Measurements from ENCODE around the gene FPR1. TPM values are rescaled to one million over a fixed set of nuclear protein-coding genes. Genes with fewer than 3 reads are reported as not detected.

The FPR1 gene
- total and polyA plus RNA-seq, 2 of the 13 experiments (the other 11 are each of a cell fraction or from before 2014, with no cell fraction given) = not detected

- intact Hi-C loops (cut with micrococcal nuclease; ENCODE audit: unreplicated experiment) (no loop called here), in situ Hi-C loops (cut with HindIII; ENCODE audit: extremely low pct_ligation_motif_present, low pct_unique_long_range_greater_than_20kb) (no loop called here)
- H3K9me3 ChIP-seq (ENCODE audit: low read length) = no peaks in the 10 kb centered on the region
- H3K79me2 ChIP-seq (ENCODE audit: insufficient read depth, low read length) = no peaks in the 10 kb centered on the region
- no peak for FAIRE-seq
- H3K27ac ChIP-seq (ENCODE audit: extremely low read length, insufficient read depth, low read length) = no peak overlapping the region
- no peak overlapping the region for H3K9ac ChIP-seq (ENCODE audit: insufficient read depth, low read depth, low read length)
- H3K4me2 ChIP-seq (ENCODE audit: low read depth, low read length) = no peak overlapping the region
- H3K4me1 ChIP-seq (ENCODE audit: insufficient read depth, low read length) = no peaks in the 10 kb centered on the region
- no peak for ATAC-seq
- ChIA-PET POLR2A (no interaction called here), CTCF (ENCODE audit: low intra/inter-chr PET ratio, low total read pairs) (no interaction called here)
- WGBS (ENCODE audit: low lambda C conversion rate) = 52% methylated on average over 3 of the region's 3 CpGs
- no peaks in the 10 kb centered on the region for H4K20me1 ChIP-seq (ENCODE audit: insufficient read depth, low read length)
- no peak for DNase-seq (ENCODE audit: low spot score)
- H3K27me3 ChIP-seq (ENCODE audit: control insufficient read depth in 1 of 2, insufficient read depth in 2 of 2, low read length in 2 of 2) = peaks cover 0 to 4% of the 10 kb centered on the region in 2 experiments; a peak in 2 of 5 replicates
- no peak overlapping the region for H2AFZ ChIP-seq (ENCODE audit: low read length)
- no peaks in the 10 kb centered on the region for H3K36me3 ChIP-seq (replicated peaks in 1 of 2; ENCODE audit: control insufficient read depth in 1 of 2, insufficient read depth in 2 of 2, low read length in 2 of 2)
- BruUV-seq (replicated peaks) = no TSS peak
- H3K4me3 ChIP-seq (replicated peaks in 1 of 3; ENCODE audit: insufficient read depth in 1 of 3, low read depth in 2 of 3, low read length in 3 of 3) = no peak overlapping the region
- TF ChIP-seq HOXD1 (CRISPR knock-in tag; IDR thresholded peaks at IDR 0.05) = no peak
- no peak for TF ChIP-seq ASH2L (IDR thresholded peaks at IDR 0.05; ENCODE audit: insufficient read length, low read depth, low read length)
- no peak for TF ChIP-seq TOE1 (CRISPR knock-in tag; IDR thresholded peaks at IDR 0.05)
- no peak for TF ChIP-seq ZNF891 (CRISPR knock-in tag; IDR thresholded peaks at IDR 0.05)
- no peak for TF ChIP-seq GZF1 (CRISPR knock-in tag; IDR thresholded peaks at IDR 0.05)
- no peak for TF ChIP-seq ZNF558 (CRISPR knock-in tag; IDR thresholded peaks at IDR 0.05; ENCODE audit: borderline replicate concordance)
- TF ChIP-seq BRCA1 (CRISPR knock-in tag; IDR thresholded peaks at IDR 0.05) = no peak
- no peak for TF ChIP-seq BATF2 (CRISPR knock-in tag; IDR thresholded peaks at IDR 0.05)
- no peak for TF ChIP-seq PRPF4 (IDR thresholded peaks at IDR 0.05; ENCODE audit: low read depth, low read length, poor library complexity, severe bottlenecking)
- TF ChIP-seq SP5 (CRISPR knock-in tag; IDR thresholded peaks at IDR 0.05; ENCODE audit: borderline replicate concordance, low read depth) = no peak
- no peak for TF ChIP-seq ZNF484 (CRISPR knock-in tag; IDR thresholded peaks at IDR 0.05; ENCODE audit: borderline replicate concordance, low read depth)
- no peak for TF ChIP-seq HNRNPL (IDR thresholded peaks at IDR 0.05; ENCODE audit: low read depth, low read length)
- TF ChIP-seq ZNF333 (CRISPR knock-in tag; IDR thresholded peaks at IDR 0.05; ENCODE audit: borderline replicate concordance) = no peak
- no peak for TF ChIP-seq HNF1B (CRISPR knock-in tag; IDR thresholded peaks at IDR 0.05)
- no peak for TF ChIP-seq ZNF768 (CRISPR knock-in tag; IDR thresholded peaks at IDR 0.05)
- no peak for TF ChIP-seq GLMP (CRISPR knock-in tag; IDR thresholded peaks at IDR 0.05; ENCODE audit: borderline replicate concordance)
- TF ChIP-seq, protein P1, sequence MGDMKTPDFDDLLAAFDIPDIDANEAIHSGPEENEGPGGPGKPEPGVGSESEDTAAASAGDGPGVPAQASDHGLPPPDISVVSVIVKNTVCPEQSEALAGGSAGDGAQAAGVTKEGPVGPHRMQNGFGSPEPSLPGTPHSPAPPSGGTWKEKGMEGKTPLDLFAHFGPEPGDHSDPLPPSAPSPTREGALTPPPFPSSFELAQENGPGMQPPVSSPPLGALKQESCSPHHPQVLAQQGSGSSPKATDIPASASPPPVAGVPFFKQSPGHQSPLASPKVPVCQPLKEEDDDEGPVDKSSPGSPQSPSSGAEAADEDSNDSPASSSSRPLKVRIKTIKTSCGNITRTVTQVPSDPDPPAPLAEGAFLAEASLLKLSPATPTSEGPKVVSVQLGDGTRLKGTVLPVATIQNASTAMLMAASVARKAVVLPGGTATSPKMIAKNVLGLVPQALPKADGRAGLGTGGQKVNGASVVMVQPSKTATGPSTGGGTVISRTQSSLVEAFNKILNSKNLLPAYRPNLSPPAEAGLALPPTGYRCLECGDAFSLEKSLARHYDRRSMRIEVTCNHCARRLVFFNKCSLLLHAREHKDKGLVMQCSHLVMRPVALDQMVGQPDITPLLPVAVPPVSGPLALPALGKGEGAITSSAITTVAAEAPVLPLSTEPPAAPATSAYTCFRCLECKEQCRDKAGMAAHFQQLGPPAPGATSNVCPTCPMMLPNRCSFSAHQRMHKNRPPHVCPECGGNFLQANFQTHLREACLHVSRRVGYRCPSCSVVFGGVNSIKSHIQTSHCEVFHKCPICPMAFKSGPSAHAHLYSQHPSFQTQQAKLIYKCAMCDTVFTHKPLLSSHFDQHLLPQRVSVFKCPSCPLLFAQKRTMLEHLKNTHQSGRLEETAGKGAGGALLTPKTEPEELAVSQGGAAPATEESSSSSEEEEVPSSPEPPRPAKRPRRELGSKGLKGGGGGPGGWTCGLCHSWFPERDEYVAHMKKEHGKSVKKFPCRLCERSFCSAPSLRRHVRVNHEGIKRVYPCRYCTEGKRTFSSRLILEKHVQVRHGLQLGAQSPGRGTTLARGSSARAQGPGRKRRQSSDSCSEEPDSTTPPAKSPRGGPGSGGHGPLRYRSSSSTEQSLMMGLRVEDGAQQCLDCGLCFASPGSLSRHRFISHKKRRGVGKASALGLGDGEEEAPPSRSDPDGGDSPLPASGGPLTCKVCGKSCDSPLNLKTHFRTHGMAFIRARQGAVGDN (CRISPR knock-in tag; IDR thresholded peaks at IDR 0.05) = no peak
- TF ChIP-seq ATF5 (CRISPR knock-in tag; IDR thresholded peaks at IDR 0.05; ENCODE audit: low read depth) = no peak
Measured at GRCh38 chr19:51737389-51737788, 14.3 kb downstream of the FPR1 start.
